ENCODE measurements around the gene OBP2A. TPM values are rescaled to one million over a fixed set of nuclear protein-coding genes. Genes with fewer than 3 reads are reported as not detected.

The OBP2A gene
- total RNA-seq, 2 experiments from 2014 or later: not detected

GRCh38 chr9:135570456-135570855 lies 24.5 kb downstream of the OBP2A start:
- no peak overlapping the region for H2AFZ ChIP-seq (ENCODE audit: low read length)
- no peaks in the 10 kb centered on the region for H3K9me2 ChIP-seq (ENCODE audit: insufficient read depth, low read length)
- no TSS peak for BruUV-seq (replicated peaks)
- H3K27ac ChIP-seq (ENCODE audit: low read depth, low read length, poor library complexity, severe bottlenecking): no peak overlapping the region
- no peaks in the 10 kb centered on the region for H3K79me2 ChIP-seq (ENCODE audit: insufficient read depth, low read depth, low read length)
- H3K4me3 ChIP-seq (ENCODE audit: low read depth, low read length, poor library complexity, severe bottlenecking): no peak overlapping the region
- ChIA-PET POLR2A (no interaction called here), CTCF (ENCODE audit: unreplicated experiment) (no interaction called here)
- H3K9me3 ChIP-seq (ENCODE audit: low read length): no peaks in the 10 kb centered on the region
- no peak overlapping the region for H3K4me2 ChIP-seq (ENCODE audit: low read length)
- no peaks in the 10 kb centered on the region for H3K36me3 ChIP-seq (ENCODE audit: insufficient read depth, low read length)
- TF ChIP-seq EZH2phosphoT487 (IDR thresholded peaks at IDR 0.05; ENCODE audit: borderline replicate concordance, low read depth, low read length): no peak
- TF ChIP-seq CTCF (conservative IDR thresholded peaks at IDR 0.05; ENCODE audit: low read length): no peak
- H4K20me1 ChIP-seq (ENCODE audit: insufficient read depth, low read length): no peaks in the 10 kb centered on the region
- no peaks in the 10 kb centered on the region for H3K4me1 ChIP-seq (ENCODE audit: insufficient read depth, low read length, poor library complexity, severe bottlenecking)
- no peak for DNase-seq (ENCODE audit: low spot score)
- intact Hi-C loops (cut with micrococcal nuclease; ENCODE audit: unreplicated experiment): no loop called here

GRCh38 chr9:135572233-135572632 lies 26.3 kb downstream of the OBP2A start:
- no peak for DNase-seq (ENCODE audit: low spot score)
- Histone ChIP-seq H3K9me2 (ENCODE audit: insufficient read depth, low read length) (no peaks in the 10 kb centered on the region), H3K9me3 (ENCODE audit: low read length) (no peaks in the 10 kb centered on the region), H3K79me2 (ENCODE audit: insufficient read depth, low read depth, low read length) (no peaks in the 10 kb centered on the region), H3K4me2 (ENCODE audit: low read length) (no peak overlapping the region), H3K4me1 (ENCODE audit: insufficient read depth, low read length, poor library complexity, severe bottlenecking) (no peaks in the 10 kb centered on the region), H2AFZ (ENCODE audit: low read length) (no peak overlapping the region), H3K27ac (ENCODE audit: low read depth, low read length, poor library complexity, severe bottlenecking) (no peak overlapping the region), H3K4me3 (ENCODE audit: low read depth, low read length, poor library complexity, severe bottlenecking) (no peak overlapping the region), H4K20me1 (ENCODE audit: insufficient read depth, low read length) (no peaks in the 10 kb centered on the region), H3K36me3 (ENCODE audit: insufficient read depth, low read length) (no peaks in the 10 kb centered on the region)
- intact Hi-C loops (cut with micrococcal nuclease; ENCODE audit: unreplicated experiment): no loop called here
- no TSS peak for BruUV-seq (replicated peaks)
- POLR2A ChIA-PET: no interaction called here
- CTCF ChIA-PET (ENCODE audit: unreplicated experiment): no interaction called here
- TF ChIP-seq CTCF (conservative IDR thresholded peaks at IDR 0.05; ENCODE audit: low read length) (no peak), EZH2phosphoT487 (IDR thresholded peaks at IDR 0.05; ENCODE audit: borderline replicate concordance, low read depth, low read length) (no peak)

- no peak for TF ChIP-seq EZH2phosphoT487 (IDR thresholded peaks at IDR 0.05; ENCODE audit: borderline replicate concordance, low read depth, low read length)
- TF ChIP-seq CTCF (conservative IDR thresholded peaks at IDR 0.05; ENCODE audit: low read length): no peak
- Histone ChIP-seq H3K79me2 (ENCODE audit: insufficient read depth, low read depth, low read length) (no peaks in the 10 kb centered on the region), H3K36me3 (ENCODE audit: insufficient read depth, low read length) (no peaks in the 10 kb centered on the region), H3K4me2 (ENCODE audit: low read length) (no peak overlapping the region), H4K20me1 (ENCODE audit: insufficient read depth, low read length) (no peaks in the 10 kb centered on the region), H3K9me2 (ENCODE audit: insufficient read depth, low read length) (no peaks in the 10 kb centered on the region), H2AFZ (ENCODE audit: low read length) (no peak overlapping the region), H3K9me3 (ENCODE audit: low read length) (no peaks in the 10 kb centered on the region), H3K4me1 (ENCODE audit: insufficient read depth, low read length, poor library complexity, severe bottlenecking) (no peaks in the 10 kb centered on the region), H3K27ac (ENCODE audit: low read depth, low read length, poor library complexity, severe bottlenecking) (no peak overlapping the region), H3K4me3 (ENCODE audit: low read depth, low read length, poor library complexity, severe bottlenecking) (no peak overlapping the region)
- intact Hi-C loops (cut with micrococcal nuclease; ENCODE audit: unreplicated experiment): no loop called here
- CTCF ChIA-PET (ENCODE audit: unreplicated experiment): no interaction called here
- POLR2A ChIA-PET: no interaction called here
- no peak for DNase-seq (ENCODE audit: low spot score)
- no TSS peak for BruUV-seq (replicated peaks)
Observed at GRCh38 chr9:135573124-135573523, 27.2 kb downstream of the OBP2A start.
